ENCODE measurements around the gene NARS2.

GRCh38 chr11:78391424-78391823, 183.2 kb downstream of the NARS2 start:
- TF ChIP-seq CTCF (IDR thresholded peaks at IDR 0.05) (no peak), POLR2A (IDR thresholded peaks at IDR 0.05) (no peak)

Data from thyroid gland (tissue), 4 donors.